SH-SY5Y (cell line): Measurements from ENCODE around the gene ENDOD1.

Source experiments
- GATA2 ChIP-seq: IDR thresholded peaks from 2 replicates; pipeline ENCODE4 v1.6.1; 2011; ENCODE audit warnings: mild to moderate bottlenecking, low read depth, low read length
- GATA3 ChIP-seq: IDR thresholded peaks from 2 replicates; pipeline ENCODE4 v1.6.1; 2011; ENCODE audit warnings: low read depth, mild to moderate bottlenecking, low read length, moderate library complexity

DNA sequence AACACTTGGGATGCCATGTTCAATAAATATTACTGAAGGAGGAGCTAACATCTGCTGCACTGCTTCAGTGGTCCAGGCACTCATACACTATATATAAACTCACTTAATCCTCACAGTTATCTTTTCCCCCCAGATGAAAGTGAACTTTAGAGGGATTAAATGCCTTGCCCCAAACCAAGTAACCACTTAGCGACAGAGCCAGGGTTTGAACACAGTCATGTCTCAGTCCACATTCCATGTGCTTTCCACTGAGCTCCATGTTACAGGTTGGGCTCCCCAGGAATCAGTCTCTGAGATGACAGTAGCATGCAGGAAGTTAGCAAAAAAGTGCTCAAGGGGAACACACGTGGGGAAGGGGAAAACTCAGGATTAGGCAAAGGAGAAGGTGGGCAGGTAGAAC, 59.3 kb downstream of the ENDOD1 start:
- TF ChIP-seq GATA2 (no peak), GATA3 (no peak)
